ENCODE results near the gene RARS2.

Gene RARS2

GRCh38 chr6:87574237-87574804 is 15.5 kb downstream of the RARS2 start:
- DNase-seq (ENCODE audit: low read depth): no peak

- no peak for DNase-seq (ENCODE audit: low read depth)
Observed at GRCh38 chr6:87573307-87574024, 16.3 kb downstream of the RARS2 start.

DNA sequence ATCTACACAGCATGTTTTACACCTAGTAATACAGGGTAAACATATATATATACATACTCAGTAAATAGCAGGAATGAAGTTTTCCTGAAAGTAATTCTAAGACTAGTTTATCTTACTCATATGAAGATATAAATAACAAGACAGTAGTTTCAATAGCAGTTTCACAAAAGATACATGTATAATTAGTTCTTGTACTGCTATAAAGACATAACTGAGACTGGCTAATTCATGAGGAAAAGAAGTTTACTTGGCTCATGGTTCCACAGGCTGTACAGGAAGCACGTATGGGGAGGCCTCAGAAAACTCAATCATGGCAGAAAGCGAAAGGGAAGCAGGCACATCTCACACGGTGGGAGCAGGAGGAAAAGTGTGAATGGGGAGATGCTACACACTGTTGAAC is 16.9 kb downstream of the RARS2 start:
- DNase-seq (ENCODE audit: low read depth): no peak

GRCh38 chr6:87572021-87572420 is 17.8 kb downstream of the RARS2 start:
- DNase-seq (ENCODE audit: low read depth): no peak

DNA sequence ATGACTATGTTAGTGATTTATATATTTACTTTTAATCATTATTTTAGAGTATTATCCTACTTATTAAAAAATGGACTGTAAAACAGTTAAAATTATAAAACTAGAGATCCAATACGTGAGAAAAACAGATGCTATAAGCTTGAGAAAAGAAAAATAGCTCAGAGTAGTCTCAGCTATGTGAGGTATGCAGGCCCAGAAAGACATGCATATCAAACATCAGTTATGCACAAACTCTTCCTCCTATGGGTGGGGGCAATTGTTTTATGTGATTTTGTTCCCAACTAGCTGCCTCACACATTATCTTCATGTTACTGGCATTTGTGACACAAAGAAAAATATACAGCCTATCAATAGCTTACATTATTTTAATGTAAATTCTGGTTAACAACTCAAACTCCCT is 28.8 kb downstream of the RARS2 start:
- DNase-seq (ENCODE audit: low read depth): no peak

GRCh38 chr6:87558446-87558845 is 31.3 kb downstream of the RARS2 start:
- no peak for DNase-seq (ENCODE audit: low read depth)

GRCh38 chr6:87555506-87555905 is 34.3 kb downstream of the RARS2 start:
- no peak for DNase-seq (ENCODE audit: low read depth)

DNA sequence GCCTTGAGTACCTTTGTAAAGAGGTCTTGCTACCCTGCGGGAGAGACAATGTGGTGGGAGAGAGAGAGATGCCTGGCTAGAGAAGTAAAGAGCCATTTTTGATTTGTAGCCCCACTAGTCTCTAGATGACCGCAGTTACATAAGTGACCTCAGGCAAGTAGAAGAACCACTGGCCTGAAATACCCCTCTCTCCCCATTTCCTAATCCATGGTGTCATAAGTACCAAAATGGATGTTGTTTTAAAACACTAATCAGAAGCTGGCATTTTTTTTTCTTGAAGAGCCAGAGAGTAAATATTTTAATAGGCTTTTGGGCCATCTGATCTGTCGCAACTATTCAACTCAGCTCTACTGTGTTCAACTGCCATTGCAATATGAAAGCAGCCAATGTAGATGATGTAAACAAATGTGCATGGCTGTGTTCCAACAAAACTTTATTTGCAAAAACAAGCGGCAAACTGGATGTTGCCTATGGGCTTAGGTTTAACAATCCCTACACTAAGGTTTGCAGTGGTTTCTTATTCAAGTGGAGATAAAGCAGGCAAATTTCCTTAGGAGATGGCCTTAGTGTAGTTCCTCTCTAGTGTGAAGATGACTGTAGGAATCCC is 36.5 kb downstream of the RARS2 start:
- DNase-seq (ENCODE audit: low read depth): no peak

DNA sequence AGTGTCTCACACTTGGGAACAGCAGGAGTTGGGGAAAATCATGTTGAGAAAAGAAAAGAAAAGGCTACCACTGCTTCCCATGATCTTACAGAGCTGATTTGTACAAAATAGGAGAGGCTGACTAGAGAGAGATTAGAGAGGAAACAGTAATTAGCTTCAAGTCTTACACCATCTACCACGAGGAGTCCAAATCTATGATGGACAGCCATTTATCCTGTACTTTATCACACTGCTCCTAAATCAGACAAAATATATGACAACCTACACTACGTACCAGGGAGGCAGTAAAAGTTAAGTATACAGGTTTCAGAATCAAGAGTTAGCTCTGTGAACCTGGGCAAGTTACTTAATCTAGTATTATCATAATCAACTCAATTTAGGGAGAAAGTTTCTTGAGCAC is 38.0 kb downstream of the RARS2 start:
- no peak for DNase-seq (ENCODE audit: low read depth)

DNA sequence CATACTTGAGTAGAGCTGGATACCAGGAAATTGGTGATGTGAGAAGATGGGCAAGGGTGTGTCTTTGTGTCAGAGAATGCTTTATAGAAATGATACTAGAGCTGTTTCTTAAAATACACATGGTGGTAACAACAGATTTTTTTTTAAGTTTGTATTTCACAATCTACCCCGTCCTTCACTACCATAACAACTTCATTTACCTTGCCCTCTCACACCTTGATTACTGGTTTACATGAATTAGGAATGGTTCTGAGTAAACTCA is 45.4 kb downstream of the RARS2 start:
- DNase-seq (ENCODE audit: low read depth): no peak

DNA sequence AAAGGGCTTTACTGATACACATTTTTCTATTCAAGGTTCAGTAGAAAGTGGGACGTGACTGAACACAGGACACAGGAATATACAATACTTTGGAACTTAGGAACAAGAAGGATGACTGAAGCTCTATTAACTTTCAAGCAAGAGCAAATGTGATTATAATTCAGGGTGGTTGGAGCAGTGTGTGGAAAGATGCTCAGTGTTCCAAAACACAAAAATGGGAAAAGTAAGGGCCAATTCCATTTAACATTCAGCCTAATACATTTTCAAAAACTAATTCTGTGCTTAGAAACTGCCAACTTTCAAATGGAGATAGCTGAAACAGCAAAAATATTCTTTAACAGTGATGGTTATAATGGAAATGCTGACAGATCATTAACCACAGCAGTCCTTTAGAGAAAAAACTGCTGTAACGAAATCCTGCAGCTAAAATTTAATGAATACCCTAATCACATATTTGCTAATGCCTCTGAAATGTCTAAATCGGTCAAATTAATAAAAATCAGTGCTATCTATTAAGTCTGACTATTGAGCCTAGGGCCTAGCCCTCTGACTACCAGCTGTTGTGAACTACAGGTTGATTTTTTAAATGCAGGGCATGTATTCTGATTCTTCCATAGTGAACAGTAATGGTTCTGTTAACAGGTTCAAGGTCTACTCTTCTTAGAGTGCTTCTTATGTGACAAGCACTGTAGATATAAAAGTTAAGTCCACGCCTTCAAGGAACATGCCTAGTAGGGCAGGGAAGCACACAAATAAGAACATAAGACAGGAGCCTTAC is 45.9 kb downstream of the RARS2 start:
- DNase-seq (ENCODE audit: low read depth): no peak

DNA sequence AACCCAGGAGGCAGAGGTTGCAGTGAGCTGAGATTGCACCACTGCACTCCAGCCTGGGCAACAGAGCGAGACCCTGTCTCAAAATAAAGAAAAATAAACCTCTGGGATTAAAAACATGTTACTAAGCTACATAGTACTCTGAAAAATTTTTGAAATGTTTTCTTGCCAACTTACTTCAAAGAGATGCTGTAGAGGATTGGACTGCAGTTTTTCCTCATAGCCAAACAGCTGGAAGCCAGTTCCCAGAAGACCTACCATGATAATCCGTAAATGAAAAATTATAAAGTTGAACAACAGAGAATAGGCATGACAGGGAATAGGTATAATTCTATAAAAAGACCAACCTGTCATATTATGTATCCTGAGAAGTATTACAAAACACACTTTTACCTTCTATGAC is 48.0 kb downstream of the RARS2 start:
- DNase-seq (ENCODE audit: low read depth): no peak

- no peak for DNase-seq (ENCODE audit: low read depth)
Observed at GRCh38 chr6:87541041-87541440, 48.7 kb downstream of the RARS2 start.

DNA sequence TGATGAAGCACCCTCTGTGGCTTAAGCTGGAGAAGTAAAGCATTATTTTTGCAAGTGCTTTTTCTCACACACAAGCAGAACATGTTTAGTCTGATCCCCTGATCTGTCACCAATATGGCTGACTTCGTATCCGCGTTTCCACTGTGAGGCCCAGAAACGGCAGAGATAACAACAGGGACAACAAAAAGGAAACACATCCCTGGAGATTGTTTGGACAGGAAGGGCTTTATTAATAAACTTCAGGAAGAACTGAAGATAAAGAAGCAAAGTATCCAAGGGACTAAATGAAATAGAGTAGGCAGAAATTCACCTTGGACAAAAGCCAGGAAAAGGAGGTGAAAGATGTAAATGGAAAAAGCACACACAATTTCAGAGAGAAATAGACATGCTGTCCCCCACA is 49.2 kb downstream of the RARS2 start:
- no peak for DNase-seq (ENCODE audit: low read depth)

- DNase-seq (ENCODE audit: low read depth): no peak
Observed at GRCh38 chr6:87539554-87539953, 50.2 kb downstream of the RARS2 start.

DNA sequence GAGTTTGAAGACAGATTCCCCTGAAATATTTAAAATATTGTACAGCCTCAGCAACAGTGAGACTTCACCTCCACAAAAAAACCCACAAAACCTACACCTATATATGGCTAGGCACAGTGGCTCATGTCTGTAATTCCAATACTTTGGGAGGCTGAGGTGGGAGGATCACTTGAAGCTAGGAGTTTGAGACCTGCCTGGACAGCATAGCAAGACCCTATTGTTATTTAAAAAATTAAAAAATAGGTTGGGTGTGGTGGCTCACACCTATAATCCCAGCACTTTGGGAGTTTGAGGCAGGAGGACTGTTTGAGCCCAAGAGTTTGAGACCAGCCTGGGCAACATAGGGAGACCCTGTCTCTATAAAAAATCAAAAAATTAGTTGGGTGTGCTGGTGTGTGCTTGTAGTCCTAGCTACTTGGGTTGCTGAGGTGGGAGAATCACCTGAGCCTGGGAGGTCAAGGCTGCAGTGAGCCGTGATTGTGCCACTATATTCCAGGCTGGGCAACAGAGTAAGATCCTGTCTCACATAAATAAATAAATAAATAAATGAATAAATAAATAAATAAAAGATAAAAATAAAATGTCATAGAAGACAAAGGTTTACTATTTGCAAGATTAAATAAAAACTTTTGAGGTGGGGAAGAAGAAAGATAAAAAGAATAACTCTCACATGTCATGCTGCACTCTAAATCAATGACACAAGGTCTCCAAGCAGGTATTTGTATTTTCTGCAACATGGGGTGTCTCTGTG is 51.1 kb downstream of the RARS2 start:
- no peak for DNase-seq (ENCODE audit: low read depth)

GRCh38 chr6:87534377-87535047 is 55.3 kb downstream of the RARS2 start:
- DNase-seq (ENCODE audit: low read depth): no peak

- no peak for DNase-seq (ENCODE audit: low read depth)
Observed at GRCh38 chr6:87529221-87529620, 60.6 kb downstream of the RARS2 start.

- no peak for DNase-seq (ENCODE audit: low read depth)
Observed at GRCh38 chr6:87522686-87523085, 67.1 kb downstream of the RARS2 start.

DNA sequence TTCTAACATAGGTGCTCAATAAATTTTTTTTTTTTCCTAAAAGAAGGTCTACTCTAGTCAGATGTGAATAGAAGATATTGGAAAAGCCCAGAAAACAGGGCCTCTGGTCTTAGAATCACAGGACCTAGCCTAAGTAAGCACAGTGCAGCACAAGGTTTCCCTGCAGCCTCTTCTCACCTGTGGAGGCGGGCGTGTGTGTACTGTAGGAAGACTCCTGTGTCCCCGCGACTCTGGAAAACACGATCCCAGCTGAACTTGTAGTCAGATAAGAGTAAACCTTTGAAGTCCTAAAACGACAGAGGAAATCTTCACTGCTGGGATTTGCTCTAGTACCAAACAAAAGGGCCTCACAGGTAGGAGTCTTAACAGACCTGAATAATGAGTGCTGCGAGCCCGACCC is 71.3 kb downstream of the RARS2 start:
- no peak for DNase-seq (ENCODE audit: low read depth)

- DNase-seq (ENCODE audit: low read depth): no peak
Observed at GRCh38 chr6:87514831-87515230, 75.0 kb downstream of the RARS2 start.

GRCh38 chr6:87504441-87504840 is 85.3 kb downstream of the RARS2 start:
- no peak for DNase-seq (ENCODE audit: low read depth)

All from stimulated activated CD8-positive, alpha-beta memory T cell treated with anti-CD3 and anti-CD28 coated beads, Interleukin-4, amount 100 ng/mL, for 24 hours (primary cell).